MCF 10A (cell line): ENCODE results near the gene RPL34. TPM values are rescaled to one million over a fixed set of nuclear protein-coding genes. Genes with fewer than 3 reads are reported as not detected.
A peak's percentile ranks its signal among the peaks of the same experiment; 100 is the strongest.
"Not testable (repeated sequence)": the region's sequence is repeated elsewhere in the genome, so short reads cannot be mapped to it uniquely, and the experiment has no call there.

Experiments used
- BruUV-seq: library from RNA; stranded (reverse); fragments of 400-500 nt; replicated peaks from 2 replicates; lab custom pipeline; 2021; lab: Mats Ljungman, UMichigan
- CTCF ChIA-PET: fragments of 300-600 bp; sonication (Branson Sonifier 250); formaldehyde crosslinking; extraction: SDS; loops from one replicate; lab custom pipeline; 2021; ENCODE audit warnings: antibody characterized with exemption, inconsistent platforms; lab: Yijun Ruan, JAX
- POLR2A ChIA-PET: fragments of 300-600, 350-650 bp; sonication (Branson Sonifier 250); formaldehyde crosslinking; extraction: SDS; loops from one replicate; lab custom pipeline; 2020; ENCODE audit warnings: antibody characterized with exemption, inconsistent platforms; lab: Yijun Ruan, JAX
- DNase-seq: peaks from one replicate; pipeline ENCODE4 v3.0.0-alpha.2; 2018; ENCODE audit not compliant: unreplicated experiment
- H3K27ac Mint-ChIP-seq: one replicate; pipeline ENCODE4 v1.8.0; 2022; ENCODE audit warnings: mild to moderate bottlenecking, low read depth, mixed read lengths; ENCODE audit not compliant: unreplicated experiment
- H3K27me3 Mint-ChIP-seq: one replicate; pipeline ENCODE4 v1.8.0; 2022; ENCODE audit warnings: mixed read lengths; ENCODE audit not compliant: insufficient read depth, unreplicated experiment
- H3K36me3 Mint-ChIP-seq: one replicate; pipeline ENCODE4 v1.8.0; 2022; ENCODE audit warnings: mild to moderate bottlenecking, moderate library complexity, mixed read lengths; ENCODE audit not compliant: insufficient read depth, unreplicated experiment
- H3K4me1 Mint-ChIP-seq: one replicate; pipeline ENCODE4 v1.8.0; 2022; ENCODE audit warnings: mixed read lengths; ENCODE audit not compliant: insufficient read depth, unreplicated experiment
- H3K4me3 Mint-ChIP-seq: one replicate; pipeline ENCODE4 v1.8.0; 2022; ENCODE audit warnings: mild to moderate bottlenecking, moderate library complexity, mixed read lengths; ENCODE audit not compliant: unreplicated experiment
- H3K9me3 Mint-ChIP-seq: one replicate; pipeline ENCODE4 v1.8.0; 2022; ENCODE audit warnings: mixed read lengths; ENCODE audit not compliant: unreplicated experiment
- CTCF ChIP-seq: fragments of 200-600 bp; IDR thresholded peaks from one replicate; pipeline ENCODE4 v1.8.0; 2022; ENCODE audit warnings: antibody characterized with exemption, mild to moderate bottlenecking; ENCODE audit not compliant: unreplicated experiment
- intact Hi-C: fragments of 100-400 bp; cut with micrococcal nuclease; formaldehyde crosslinking; loops from 2 replicates; pipeline ENCODE4 v1.14.1; 2022
- total RNA-seq: library from RNA; stranded (reverse); gene quantifications from 2 replicates; pipeline ENCODE4 v1.2.3, GENCODE V29; 2022

The RPL34 gene
- total RNA-seq, 1 experiment from 2014 or later = 1,508 TPM

GRCh38 chr4:108590776-108591175 lies 29.6 kb upstream of the RPL34 start:
- CTCF ChIA-PET = no interaction called here
- POLR2A ChIA-PET = no interaction called here
- intact Hi-C loops = no loop called here

GRCh38 chr4:108592674-108592986 lies 27.7 kb upstream of the RPL34 start:
- BruUV-seq = TSS peak; percentile 98
- peaks cover 21% of the 10 kb centered on the region for H3K9me3 Mint-ChIP-seq

More at GRCh38 chr4:108590776-108591175, 29.6 kb upstream of the RPL34 start:
- no peak for TF ChIP-seq CTCF
- Mint-ChIP-seq H3K4me3 (no peak overlapping the region), H3K4me1 (peaks cover 24% of the 10 kb centered on the region), H3K9me3 (peaks cover 15% of the 10 kb centered on the region), H3K36me3 (no peaks in the 10 kb centered on the region), H3K27ac (peak overlapping the region; percentile 93), H3K27me3 (no peaks in the 10 kb centered on the region)
- BruUV-seq = no TSS peak
- peak; percentile 12 for DNase-seq

GRCh38 chr4:108594296-108594695 lies 26.1 kb upstream of the RPL34 start:
- DNase-seq, BruUV-seq, CTCF ChIA-PET, H3K27me3 Mint-ChIP-seq, H3K4me3 Mint-ChIP-seq, H3K27ac Mint-ChIP-seq, H3K36me3 Mint-ChIP-seq, POLR2A ChIA-PET, intact Hi-C loops: not testable (repeated sequence)
- Mint-ChIP-seq H3K4me1 (peaks cover 30% of the 10 kb centered on the region), H3K9me3 (peaks cover 21% of the 10 kb centered on the region)

More at GRCh38 chr4:108592674-108592986, 27.7 kb upstream of the RPL34 start:
- intact Hi-C loops = no loop called here
- H3K4me1 Mint-ChIP-seq = peaks cover 30% of the 10 kb centered on the region
- H3K27me3 Mint-ChIP-seq = no peaks in the 10 kb centered on the region
- no peaks in the 10 kb centered on the region for H3K36me3 Mint-ChIP-seq
- DNase-seq = no peak
- ChIA-PET POLR2A (interaction anchor here (0.6 to 1.0 kb wide), 4 partner anchors 10 to 536 kb away, joined by 3 to 5 read pairs (median 4); no protein-coding TSS in a partner anchor), CTCF (interaction anchor here (0.6 to 1.3 kb wide), 4 partner anchors 27 to 574 kb away, joined by 3 to 7 read pairs (median 4); no protein-coding TSS in a partner anchor)
- no peak for TF ChIP-seq CTCF
- H3K4me3 Mint-ChIP-seq = no peak overlapping the region
- H3K27ac Mint-ChIP-seq = peak overlapping the region; percentile 93

GRCh38 chr4:108596344-108596743 lies 24.0 kb upstream of the RPL34 start:
- H3K4me3 Mint-ChIP-seq = no peak overlapping the region
- POLR2A ChIA-PET = no interaction called here

More at GRCh38 chr4:108596344-108596743, 24.0 kb upstream of the RPL34 start:
- intact Hi-C loops = no loop called here
- DNase-seq = no peak
- CTCF ChIA-PET = interaction anchor here (1.3 kb wide), 1 partner anchor 577 kb away, joined by 3 read pairs; no protein-coding TSS in a partner anchor
- no peaks in the 10 kb centered on the region for H3K36me3 Mint-ChIP-seq
- peaks cover 25% of the 10 kb centered on the region for H3K4me1 Mint-ChIP-seq
- H3K27me3 Mint-ChIP-seq = no peaks in the 10 kb centered on the region
- BruUV-seq = no TSS peak
- no peak for TF ChIP-seq CTCF
- H3K27ac Mint-ChIP-seq = no peak overlapping the region
- peaks cover 21% of the 10 kb centered on the region for H3K9me3 Mint-ChIP-seq
